GM23338 (cell line): ENCODE measurements around the gene E2F6. TPM values are rescaled to one million over a fixed set of nuclear protein-coding genes. Genes with fewer than 3 reads are reported as not detected.

Source experiments
- ATAC-seq: fragments of 200-7000 bp; cut with Tn5 transposase; 3 replicates; pipeline ENCODE4 v1.9.1; 2020
- DNase-seq: peaks from one replicate; pipeline ENCODE4 v3.0.0-alpha.2; 2015; ENCODE audit warnings: low spot score
- H2AFZ ChIP-seq: fragments of 200-600 bp; sonication (generic); 2 replicates; pipeline ENCODE4 v1.8.0; 2016; ENCODE audit warnings: antibody characterized with exemption, mild to moderate bottlenecking, moderate library complexity
- H3F3A ChIP-seq: fragments of 200-600 bp; sonication (generic); replicated peaks from 2 replicates; pipeline ENCODE4 v1.8.0; 2017; ENCODE audit warnings: antibody characterized with exemption, mixed run types, low read depth
- H3K27ac ChIP-seq: fragments of 200-600 bp; sonication (generic); 2 replicates; pipeline ENCODE4 v1.6.1; 2016; ENCODE audit warnings: low read depth
- H3K27me3 ChIP-seq: fragments of 200-600 bp; sonication (generic); 2 replicates; pipeline ENCODE4 v1.8.0; 2016; ENCODE audit warnings: mild to moderate bottlenecking, mixed run types, moderate library complexity; ENCODE audit not compliant: insufficient read depth
- H3K36me3 ChIP-seq: fragments of 200-600 bp; sonication (generic); 2 replicates; pipeline ENCODE4 v1.8.0; 2016; ENCODE audit warnings: mild to moderate bottlenecking; ENCODE audit not compliant: insufficient read depth
- H3K4me1 ChIP-seq: fragments of 200-600 bp; sonication (generic); 2 replicates; pipeline ENCODE4 v1.8.0; 2016; ENCODE audit warnings: mild to moderate bottlenecking, moderate library complexity; ENCODE audit not compliant: insufficient read depth
- H3K4me2 ChIP-seq: fragments of 200-600 bp; sonication (generic); 2 replicates; pipeline ENCODE4 v1.7.1; 2017; ENCODE audit warnings: mixed run types
- H3K4me3 ChIP-seq: fragments of 200-600 bp; sonication (generic); 2 replicates; pipeline ENCODE4 v1.6.1; 2016; ENCODE audit warnings: mixed run types
- H3K79me2 ChIP-seq: fragments of 200-600 bp; sonication (generic); replicated peaks from 2 replicates; pipeline ENCODE4 v1.8.0; 2017; ENCODE audit warnings: mild to moderate bottlenecking; ENCODE audit not compliant: insufficient read depth
- H3K9me2 ChIP-seq: fragments of 200-600 bp; sonication (generic); 2 replicates; pipeline ENCODE4 v1.8.0; 2017; ENCODE audit not compliant: insufficient read depth
- H4K20me1 ChIP-seq: fragments of 200-600 bp; sonication (generic); replicated peaks from 2 replicates; pipeline ENCODE4 v1.8.0; 2017; ENCODE audit warnings: mild to moderate bottlenecking; ENCODE audit not compliant: insufficient read depth
- H3K27ac Mint-ChIP-seq: 2 replicates; pipeline ENCODE4 v1.8.0; 2020; ENCODE audit warnings: inconsistent platforms, mild to moderate bottlenecking, moderate library complexity, mixed read lengths
- H3K27me3 Mint-ChIP-seq: 3 replicates; pipeline ENCODE4 v1.8.0; 2022; ENCODE audit warnings: low read depth, mild to moderate bottlenecking, moderate library complexity, mixed read lengths, inconsistent platforms; ENCODE audit not compliant: insufficient read depth, poor library complexity
- H3K36me3 Mint-ChIP-seq: 3 replicates; pipeline ENCODE4 v1.8.0; 2021; ENCODE audit warnings: low read depth, mild to moderate bottlenecking, inconsistent platforms, moderate library complexity, mixed read lengths
- H3K4me1 Mint-ChIP-seq: 3 replicates; pipeline ENCODE4 v1.8.0; 2020; ENCODE audit warnings: mild to moderate bottlenecking, inconsistent platforms, mixed read lengths
- H3K4me3 Mint-ChIP-seq: 3 replicates; pipeline ENCODE4 v1.8.0; 2021; ENCODE audit warnings: moderate library complexity, mild to moderate bottlenecking, inconsistent platforms, mixed read lengths
- H3K9me3 Mint-ChIP-seq: 3 replicates; pipeline ENCODE4 v1.8.0; 2020; ENCODE audit warnings: moderate library complexity, mild to moderate bottlenecking, inconsistent platforms, mixed read lengths
- CTCF ChIP-seq, 2 experiments: fragments of 200-600 bp in 1 of 2; sonication (generic) in 1 of 2; conservative IDR thresholded peaks; 2 replicates each; pipeline versions ENCODE4 v1.5.1 to v1.6.1; 2016 to 2017; ENCODE audit warnings: antibody characterized with exemption in 2 of 2, low read depth in 2 of 2, mild to moderate bottlenecking in 2 of 2, moderate library complexity in 1 of 2
- EZH2 ChIP-seq: fragments of 200-600 bp; sonication (generic); IDR thresholded peaks from one replicate; pipeline ENCODE4 v1.8.0; 2017; ENCODE audit warnings: antibody characterized with exemption, mild to moderate bottlenecking, low read depth; ENCODE audit not compliant: unreplicated experiment
- EZH2phosphoT487 ChIP-seq: fragments of 200-600 bp; sonication (generic); IDR thresholded peaks from one replicate; pipeline ENCODE4 v1.8.1; 2018; ENCODE audit warnings: antibody characterized with exemption; ENCODE audit not compliant: unreplicated experiment
- NANOG ChIP-seq: IDR thresholded peaks from 2 replicates; pipeline ENCODE4 v1.6.1; 2016; ENCODE audit warnings: antibody characterized with exemption, borderline replicate concordance
- REST ChIP-seq: IDR thresholded peaks from one replicate; pipeline ENCODE4 v1.6.1; 2018; ENCODE audit warnings: antibody characterized with exemption; ENCODE audit not compliant: unreplicated experiment
- STAT1 ChIP-seq: IDR thresholded peaks from one replicate; pipeline ENCODE4 v1.6.1; 2016; ENCODE audit warnings: antibody characterized with exemption; ENCODE audit not compliant: unreplicated experiment
- ZNF114 ChIP-seq: fragments of 250-450 bp; sonication (Bioruptor Pico); IDR thresholded peaks from 2 replicates; pipeline ENCODE4 v1.5.0; 2020; ENCODE audit warnings: mild to moderate bottlenecking, moderate library complexity
- ZNF331 ChIP-seq: fragments of 250-450 bp; sonication (Bioruptor Pico); IDR thresholded peaks from 2 replicates; pipeline ENCODE4 v1.5.0; 2020; ENCODE audit warnings: low read depth, mild to moderate bottlenecking, moderate library complexity
- polyA plus RNA-seq: library from polyadenylated mRNA; unstranded; fragments of >200 nt; fragmentation: Nextera tagmentation; extraction: Ambion mirVana; gene quantifications from 2 replicates; pipeline ENCODE4 v1.2.1, GENCODE V29; 2016
- total RNA-seq: library from RNA; depleted of rRNA; stranded (reverse); fragments of >200 nt; shearing (Covaris generic); gene quantifications from 2 replicates; pipeline ENCODE4 v1.2.3, GENCODE V29; 2014
- TF ChIP-seq, protein P1 (sequence below): IDR thresholded peaks from 2 replicates; pipeline ENCODE4 v1.6.1; 2016; ENCODE audit warnings: antibody characterized with exemption

E2F6 gene
- total and polyA plus RNA-seq, 2 experiments from 2014 or later, result 16.9 to 20.7 TPM

DNA sequence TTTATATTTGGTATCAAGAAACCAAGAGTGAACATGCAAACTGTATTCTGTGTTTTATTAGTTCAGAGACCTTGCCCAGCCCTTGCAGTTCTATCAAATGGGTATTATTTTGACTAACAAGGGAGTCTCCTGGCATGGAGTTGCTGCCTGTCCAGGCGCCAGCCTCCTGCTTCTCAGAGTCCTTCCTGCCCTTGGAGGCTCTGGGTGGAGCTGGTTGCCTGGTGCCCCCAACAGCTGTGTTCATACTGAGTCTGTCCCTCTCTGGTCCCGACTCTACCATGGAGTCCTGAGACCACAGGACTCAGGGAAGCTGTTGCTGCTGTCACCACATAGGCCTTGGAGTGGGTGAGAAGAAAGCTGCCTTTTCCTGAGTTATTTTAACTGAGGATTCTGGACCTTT is 41.6 kb upstream of the E2F6 start:
- 0 out of 2 replicates have a peak, but pooled peaks cover 6% of the 10 kb centered on the region for H3K4me1 ChIP-seq
- Mint-ChIP-seq H3K4me3 (no peak overlapping the region), H3K27me3 (no peaks in the 10 kb centered on the region), H3K9me3 (peaks cover 9% of the 10 kb centered on the region), H3K36me3 (peaks cover 13% of the 10 kb centered on the region; the same call in 2 of the 3 replicates), H3K27ac (no peak overlapping the region), H3K4me1 (peaks cover 3% of the 10 kb centered on the region; the same call in 1 of the 3 replicates)
- H4K20me1 ChIP-seq, result peaks cover 6% of the 10 kb centered on the region; the same call in 1 of the 2 replicates
- 0 out of 2 replicates have a peak, but pooled peaks cover 3% of the 10 kb centered on the region for H3K9me2 ChIP-seq
- no peaks in the 10 kb centered on the region for H3K27me3 ChIP-seq
- H3K36me3 ChIP-seq, result 0 out of 2 replicates have a peak, but pooled peaks cover 3% of the 10 kb centered on the region
- H3K4me3 ChIP-seq, result no peak overlapping the region
- H2AFZ ChIP-seq, result no peak overlapping the region
- no peaks in the 10 kb centered on the region for H3F3A ChIP-seq
- H3K79me2 ChIP-seq, result peaks cover 70% of the 10 kb centered on the region
- H3K27ac ChIP-seq, result no peak overlapping the region
- DNase-seq (no peak), ATAC-seq (no peak)
- TF ChIP-seq REST (no peak), CTCF (conservative IDR thresholded peaks at IDR 0.05; ENCODE audit: low read depth in 2 of 2) (no peak), ZNF331 (CRISPR knock-in tag) (no peak), STAT1 (no peak), NANOG (no peak), EZH2phosphoT487 (no peak), ZNF114 (CRISPR knock-in tag) (no peak), EZH2 (no peak)
- TF ChIP-seq, protein P1, sequence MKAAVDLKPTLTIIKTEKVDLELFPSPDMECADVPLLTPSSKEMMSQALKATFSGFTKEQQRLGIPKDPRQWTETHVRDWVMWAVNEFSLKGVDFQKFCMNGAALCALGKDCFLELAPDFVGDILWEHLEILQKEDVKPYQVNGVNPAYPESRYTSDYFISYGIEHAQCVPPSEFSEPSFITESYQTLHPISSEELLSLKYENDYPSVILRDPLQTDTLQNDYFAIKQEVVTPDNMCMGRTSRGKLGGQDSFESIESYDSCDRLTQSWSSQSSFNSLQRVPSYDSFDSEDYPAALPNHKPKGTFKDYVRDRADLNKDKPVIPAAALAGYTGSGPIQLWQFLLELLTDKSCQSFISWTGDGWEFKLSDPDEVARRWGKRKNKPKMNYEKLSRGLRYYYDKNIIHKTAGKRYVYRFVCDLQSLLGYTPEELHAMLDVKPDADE, result no peak
- no peak overlapping the region for H3K4me2 ChIP-seq
